ENCODE measurements around the gene SYT5. TPM values are rescaled to one million over a fixed set of nuclear protein-coding genes. Genes with fewer than 3 reads are reported as not detected.
"Not testable (repeated sequence)": the region's sequence is repeated elsewhere in the genome, so short reads cannot be mapped to it uniquely, and the experiment has no call there.

The SYT5 gene
- polyA plus RNA-seq, 1 donor, result not detected

GRCh38 chr19:55208880-55209692 is 29.0 kb upstream of the SYT5 start, which contains the start of gene PTPRH:
Gene PTPRH (minus strand): TSS chr19:55209501. CDS start chr19:55209433, 68 bp downstream.
- DNase-seq (ENCODE audit: low read depth), result no peak

GRCh38 chr19:55206664-55207500 is 26.8 kb upstream of the SYT5 start:
- no peak for DNase-seq (ENCODE audit: low read depth)

- DNase-seq (ENCODE audit: low read depth), result not testable (repeated sequence)
These were observed 22.1 kb upstream of the SYT5 start for GRCh38 chr19:55202199-55202598.

- DNase-seq (ENCODE audit: low read depth), result no peak
These were observed 19.6 kb upstream of the SYT5 start for GRCh38 chr19:55199620-55200204.

GRCh38 chr19:55198651-55199050 is 18.6 kb upstream of the SYT5 start:
- no peak for DNase-seq (ENCODE audit: low read depth)

GRCh38 chr19:55197528-55197927 is 17.4 kb upstream of the SYT5 start:
- DNase-seq (ENCODE audit: low read depth), result no peak

GRCh38 chr19:55196803-55197202 is 16.7 kb upstream of the SYT5 start:
- DNase-seq (ENCODE audit: low read depth), result no peak

- DNase-seq (ENCODE audit: low read depth), result no peak
These were observed 13.4 kb upstream of the SYT5 start for GRCh38 chr19:55193481-55193880.

GRCh38 chr19:55189403-55189835 is 9.3 kb upstream of the SYT5 start:
- DNase-seq (ENCODE audit: low read depth), result no peak

- DNase-seq (ENCODE audit: low read depth), result no peak
These were observed 8.5 kb upstream of the SYT5 start for GRCh38 chr19:55188625-55189024.

- no peak for DNase-seq (ENCODE audit: low read depth)
These were observed 6.0 kb upstream of the SYT5 start for GRCh38 chr19:55186080-55186479.

GRCh38 chr19:55181740-55182139 is 1.7 kb upstream of the SYT5 start:
- DNase-seq (ENCODE audit: low read depth), result no peak

GRCh38 chr19:55178781-55179599 is 1.1 kb downstream of the SYT5 start:
- DNase-seq (ENCODE audit: low read depth), result no peak

- DNase-seq (ENCODE audit: low read depth), result no peak
These were observed 4.0 kb downstream of the SYT5 start for GRCh38 chr19:55176076-55176475.

GRCh38 chr19:55175117-55175867 is 4.8 kb downstream of the SYT5 start:
- no peak for DNase-seq (ENCODE audit: low read depth)

GRCh38 chr19:55174425-55175116 is 5.5 kb downstream of the SYT5 start:
- DNase-seq (ENCODE audit: low read depth), result no peak

- no peak for DNase-seq (ENCODE audit: low read depth)
These were observed 6.2 kb downstream of the SYT5 start for GRCh38 chr19:55173714-55174409.

- DNase-seq (ENCODE audit: low read depth), result no peak
These were observed 6.8 kb downstream of the SYT5 start for GRCh38 chr19:55173186-55173713.

- no peak for DNase-seq (ENCODE audit: low read depth)
These were observed 7.3 kb downstream of the SYT5 start for GRCh38 chr19:55172741-55173140.
